Measurements from ENCODE around the gene ABCC3.
A peak's percentile ranks its signal among the peaks of the same experiment; 100 is the strongest.

ABCC3 gene

GRCh38 chr17:50683434-50684287, 49.0 kb downstream of the ABCC3 start:
- DNase-seq (ENCODE audit: low read depth), result no peak
- no peak overlapping the region for H3K4me3 ChIP-seq (ENCODE audit: control insufficient read depth, low read depth, low read length)
- TF ChIP-seq, protein P1, sequence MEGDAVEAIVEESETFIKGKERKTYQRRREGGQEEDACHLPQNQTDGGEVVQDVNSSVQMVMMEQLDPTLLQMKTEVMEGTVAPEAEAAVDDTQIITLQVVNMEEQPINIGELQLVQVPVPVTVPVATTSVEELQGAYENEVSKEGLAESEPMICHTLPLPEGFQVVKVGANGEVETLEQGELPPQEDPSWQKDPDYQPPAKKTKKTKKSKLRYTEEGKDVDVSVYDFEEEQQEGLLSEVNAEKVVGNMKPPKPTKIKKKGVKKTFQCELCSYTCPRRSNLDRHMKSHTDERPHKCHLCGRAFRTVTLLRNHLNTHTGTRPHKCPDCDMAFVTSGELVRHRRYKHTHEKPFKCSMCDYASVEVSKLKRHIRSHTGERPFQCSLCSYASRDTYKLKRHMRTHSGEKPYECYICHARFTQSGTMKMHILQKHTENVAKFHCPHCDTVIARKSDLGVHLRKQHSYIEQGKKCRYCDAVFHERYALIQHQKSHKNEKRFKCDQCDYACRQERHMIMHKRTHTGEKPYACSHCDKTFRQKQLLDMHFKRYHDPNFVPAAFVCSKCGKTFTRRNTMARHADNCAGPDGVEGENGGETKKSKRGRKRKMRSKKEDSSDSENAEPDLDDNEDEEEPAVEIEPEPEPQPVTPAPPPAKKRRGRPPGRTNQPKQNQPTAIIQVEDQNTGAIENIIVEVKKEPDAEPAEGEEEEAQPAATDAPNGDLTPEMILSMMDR (IDR thresholded peaks at IDR 0.05; ENCODE audit: control insufficient read depth, insufficient read depth, low read depth, low read length, missing control alignments), result no peak

DNA sequence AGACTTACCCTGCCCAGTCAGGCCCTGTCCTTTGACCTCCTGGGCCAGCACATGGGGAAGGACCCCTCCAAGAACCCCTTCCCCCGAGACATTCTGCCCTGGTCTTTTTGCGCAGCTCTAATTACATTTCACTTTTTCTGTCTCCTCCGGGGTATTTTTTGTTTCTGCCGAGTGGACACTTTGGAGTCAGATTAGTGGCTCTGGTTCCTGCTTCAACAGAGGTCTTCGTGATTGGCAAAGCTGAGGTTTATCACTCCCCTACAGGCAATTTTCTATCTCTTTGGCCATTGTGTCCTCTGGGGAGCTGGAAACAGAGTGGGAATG, 49.6 kb downstream of the ABCC3 start:
- no peak overlapping the region for H3K4me3 ChIP-seq (ENCODE audit: control insufficient read depth, low read depth, low read length)
- TF ChIP-seq, protein P1 (IDR thresholded peaks at IDR 0.05; ENCODE audit: control insufficient read depth, insufficient read depth, low read depth, low read length, missing control alignments), result no peak
- DNase-seq (ENCODE audit: low read depth), result no peak

DNA sequence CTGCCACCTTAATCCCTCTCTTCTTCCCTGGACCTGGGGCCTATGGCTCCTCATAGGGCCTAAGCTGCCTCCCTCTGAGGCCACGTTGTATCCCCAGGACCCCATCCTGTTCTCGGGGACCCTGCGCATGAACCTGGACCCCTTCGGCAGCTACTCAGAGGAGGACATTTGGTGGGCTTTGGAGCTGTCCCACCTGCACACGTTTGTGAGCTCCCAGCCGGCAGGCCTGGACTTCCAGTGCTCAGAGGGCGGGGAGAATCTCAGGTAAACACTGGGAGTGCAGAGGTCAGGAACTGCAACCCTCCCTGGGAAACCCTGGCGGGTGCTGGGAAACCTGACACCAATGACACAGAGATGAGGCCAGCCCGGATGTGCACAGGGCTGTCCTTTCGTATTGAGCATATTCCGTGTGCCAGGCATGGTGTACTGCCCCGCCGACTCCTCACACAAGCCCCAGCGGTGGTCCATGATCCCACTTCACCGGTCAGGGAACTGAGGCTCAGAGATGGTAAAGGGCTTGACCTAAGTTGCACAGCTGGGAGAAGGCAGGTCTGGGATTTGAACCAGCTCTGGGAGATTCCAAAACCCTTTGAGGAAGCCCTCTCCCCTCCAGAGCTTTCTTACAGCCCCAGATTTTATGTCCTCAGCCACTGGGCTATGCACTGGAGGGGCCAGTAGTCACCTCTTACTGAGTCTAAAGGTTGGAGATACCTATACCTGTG, 50.1 kb downstream of the ABCC3 start:
- no peak for DNase-seq (ENCODE audit: low read depth)
- no peak overlapping the region for H3K4me3 ChIP-seq (ENCODE audit: control insufficient read depth, low read depth, low read length)
- TF ChIP-seq, protein P1 (IDR thresholded peaks at IDR 0.05; ENCODE audit: control insufficient read depth, insufficient read depth, low read depth, low read length, missing control alignments), result no peak

- no peak for DNase-seq (ENCODE audit: low read depth)
- TF ChIP-seq, protein P1 (IDR thresholded peaks at IDR 0.05; ENCODE audit: control insufficient read depth, insufficient read depth, low read depth, low read length, missing control alignments), result no peak
- no peak overlapping the region for H3K4me3 ChIP-seq (ENCODE audit: control insufficient read depth, low read depth, low read length)
Observed at GRCh38 chr17:50685334-50685665, 50.6 kb downstream of the ABCC3 start.

GRCh38 chr17:50685691-50686493, 51.2 kb downstream of the ABCC3 start:
- TF ChIP-seq, protein P1 (IDR thresholded peaks at IDR 0.05; ENCODE audit: control insufficient read depth, insufficient read depth, low read depth, low read length, missing control alignments), result no peak
- H3K4me3 ChIP-seq (ENCODE audit: control insufficient read depth, low read depth, low read length), result no peak overlapping the region
- DNase-seq (ENCODE audit: low read depth), result no peak

DNA sequence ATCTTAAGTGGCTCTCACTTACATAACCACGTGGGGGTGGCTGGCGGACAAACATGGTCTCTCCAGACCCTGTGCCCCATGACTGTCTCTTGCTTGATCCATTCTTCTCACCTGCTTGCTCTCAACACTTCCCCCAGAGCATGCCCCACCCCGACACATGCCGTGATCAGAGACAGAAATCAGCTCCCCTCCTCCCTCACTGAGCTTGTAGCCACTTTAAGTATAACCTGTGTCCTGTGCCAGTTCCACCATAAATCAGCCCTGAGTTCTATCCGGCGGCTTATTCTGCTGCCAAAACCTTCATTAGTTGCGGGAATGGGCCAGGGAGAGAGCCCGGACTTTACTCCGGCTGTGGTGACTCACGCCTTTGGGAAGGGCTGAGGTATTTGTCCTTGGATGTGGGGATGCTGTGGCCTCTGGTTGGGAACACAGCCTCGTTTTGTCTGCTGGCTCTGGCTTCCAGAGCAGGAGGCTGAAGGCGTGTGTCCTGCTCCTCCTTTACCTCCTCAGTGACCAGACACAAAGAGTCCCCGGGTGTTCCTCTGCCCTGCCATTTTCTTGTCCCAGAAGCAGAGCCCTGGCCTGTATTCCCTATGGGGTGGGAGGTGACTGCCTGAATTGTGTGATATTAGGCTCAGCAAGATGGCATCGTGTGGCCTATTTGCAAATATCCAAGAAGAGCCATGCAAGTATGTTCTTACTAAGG, 52.0 kb downstream of the ABCC3 start:
- H3K4me3 ChIP-seq (ENCODE audit: control insufficient read depth, low read depth, low read length), result no peak overlapping the region
- peak; percentile 59 for DNase-seq (ENCODE audit: low read depth)

More for the DNA sequence above, 52.0 kb downstream of the ABCC3 start:
- TF ChIP-seq, protein P1 (IDR thresholded peaks at IDR 0.05; ENCODE audit: control insufficient read depth, insufficient read depth, low read depth, low read length, missing control alignments), result no peak
